HEK293 (cell line): ENCODE measurements around the gene TCF7.

Source experiments
- BCL11B ChIP-seq: fragments of 450-650 bp; formaldehyde crosslinking; IDR thresholded peaks from 2 replicates; pipeline ENCODE4 v1.5.1; 2016; ENCODE audit warnings: low read depth, missing biosample characterization, missing genetic modification characterization
- GLIS1 ChIP-seq: fragments of 450-650 bp; formaldehyde crosslinking; IDR thresholded peaks from 2 replicates; pipeline ENCODE4 v1.5.1; 2016; ENCODE audit warnings: missing biosample characterization, missing genetic modification characterization
- PRDM1 ChIP-seq: fragments of 450-650 bp; formaldehyde crosslinking; IDR thresholded peaks from 2 replicates; pipeline ENCODE4; 2016; ENCODE audit warnings: missing biosample characterization, missing genetic modification characterization
- YY1 ChIP-seq: fragments of 450-650 bp; formaldehyde crosslinking; IDR thresholded peaks from 2 replicates; pipeline ENCODE4 v1.5.1; 2018; ENCODE audit warnings: missing biosample characterization, missing genetic modification characterization
- ZBTB17 ChIP-seq: fragments of 450-650 bp; formaldehyde crosslinking; IDR thresholded peaks from 2 replicates; pipeline ENCODE4 v1.5.1; 2016; ENCODE audit warnings: missing biosample characterization, missing genetic modification characterization
- ZBTB21 ChIP-seq: fragments of 450-650 bp; formaldehyde crosslinking; IDR thresholded peaks from 2 replicates; pipeline ENCODE4 v1.5.1; 2017; ENCODE audit warnings: missing biosample characterization, missing genetic modification characterization
- ZBTB48 ChIP-seq: fragments of 450-650 bp; formaldehyde crosslinking; IDR thresholded peaks from 2 replicates; pipeline ENCODE4 v1.5.1; 2016; ENCODE audit warnings: missing biosample characterization, missing genetic modification characterization
- ZBTB7A ChIP-seq: fragments of 450-650 bp; formaldehyde crosslinking; IDR thresholded peaks from 2 replicates; pipeline ENCODE4 v1.5.1; 2016; ENCODE audit warnings: low read depth, missing biosample characterization, missing genetic modification characterization
- ZNF10 ChIP-seq: fragments of 450-650 bp; formaldehyde crosslinking; IDR thresholded peaks from 2 replicates; pipeline ENCODE4 v1.5.1; 2017; ENCODE audit warnings: missing biosample characterization, missing genetic modification characterization
- ZNF174 ChIP-seq: fragments of 450-650 bp; formaldehyde crosslinking; IDR thresholded peaks from 2 replicates; pipeline ENCODE4 v1.5.0; 2017; ENCODE audit warnings: missing biosample characterization, mild to moderate bottlenecking, missing genetic modification characterization
- ZNF2 ChIP-seq: fragments of 450-650 bp; formaldehyde crosslinking; IDR thresholded peaks from 2 replicates; pipeline ENCODE4 v1.5.1; 2016; ENCODE audit warnings: missing biosample characterization, missing genetic modification characterization
- ZNF202 ChIP-seq: fragments of 450-650 bp; formaldehyde crosslinking; IDR thresholded peaks from 2 replicates; pipeline ENCODE4 v1.5.1; 2016; ENCODE audit warnings: missing biosample characterization, missing genetic modification characterization, borderline replicate concordance
- ZNF211 ChIP-seq: fragments of 450-650 bp; formaldehyde crosslinking; IDR thresholded peaks from 2 replicates; pipeline ENCODE4 v1.5.1; 2016; ENCODE audit warnings: low read depth, missing biosample characterization, missing genetic modification characterization
- ZNF248 ChIP-seq: fragments of 450-650 bp; formaldehyde crosslinking; IDR thresholded peaks from 2 replicates; pipeline ENCODE4 v1.5.1; 2017; ENCODE audit warnings: missing biosample characterization, missing genetic modification characterization
- ZNF366 ChIP-seq: fragments of 450-650 bp; formaldehyde crosslinking; conservative IDR thresholded peaks from 2 replicates; pipeline ENCODE4 v1.5.1; 2016; ENCODE audit warnings: missing biosample characterization, missing genetic modification characterization
- ZNF473 ChIP-seq: fragments of 450-650 bp; formaldehyde crosslinking; IDR thresholded peaks from 2 replicates; pipeline ENCODE4 v1.5.1; 2017; ENCODE audit warnings: missing biosample characterization, missing genetic modification characterization
- ZNF510 ChIP-seq: fragments of 450-650 bp; formaldehyde crosslinking; IDR thresholded peaks from 2 replicates; pipeline ENCODE4 v1.5.1; 2018; ENCODE audit warnings: mild to moderate bottlenecking, missing genetic modification characterization, missing biosample characterization; ENCODE audit not compliant: insufficient replicate concordance
- ZNF548 ChIP-seq: fragments of 450-650 bp; formaldehyde crosslinking; IDR thresholded peaks from 2 replicates; pipeline ENCODE4 v1.5.1; 2016; ENCODE audit warnings: missing biosample characterization, missing genetic modification characterization
- ZNF549 ChIP-seq: fragments of 450-650 bp; IDR thresholded peaks from 2 replicates; pipeline ENCODE4 v1.5.1; 2018; ENCODE audit warnings: missing biosample characterization, missing genetic modification characterization, mild to moderate bottlenecking, inconsistent platforms, moderate library complexity
- ZNF555 ChIP-seq: fragments of 450-650 bp; formaldehyde crosslinking; conservative IDR thresholded peaks from 2 replicates; pipeline ENCODE4 v1.5.1; 2017; ENCODE audit warnings: missing biosample characterization, mild to moderate bottlenecking, missing genetic modification characterization, inconsistent platforms
- ZNF558 ChIP-seq: fragments of 450-650 bp; formaldehyde crosslinking; IDR thresholded peaks from 2 replicates; pipeline ENCODE4 v1.5.1; 2016; ENCODE audit warnings: missing biosample characterization, missing genetic modification characterization
- ZNF571 ChIP-seq: fragments of 450-650 bp; formaldehyde crosslinking; IDR thresholded peaks from 2 replicates; pipeline ENCODE4 v1.5.0; 2017; ENCODE audit warnings: missing biosample characterization, missing genetic modification characterization
- ZNF621 ChIP-seq: fragments of 450-650 bp; formaldehyde crosslinking; IDR thresholded peaks from 2 replicates; pipeline ENCODE4 v1.5.1; 2017; ENCODE audit warnings: missing biosample characterization, missing genetic modification characterization
- ZNF624 ChIP-seq: fragments of 450-650 bp; formaldehyde crosslinking; IDR thresholded peaks from 2 replicates; pipeline ENCODE4 v1.5.1; 2017; ENCODE audit warnings: missing biosample characterization, missing genetic modification characterization
- ZNF626 ChIP-seq: fragments of 450-650 bp; sonication (Bioruptor Pico); formaldehyde crosslinking; IDR thresholded peaks from 2 replicates; pipeline ENCODE4 v1.5.1; 2018; ENCODE audit warnings: missing biosample characterization, missing genetic modification characterization, inconsistent platforms
- ZNF629 ChIP-seq: fragments of 450-650 bp; formaldehyde crosslinking; IDR thresholded peaks from 2 replicates; pipeline ENCODE4 v1.5.1; 2017; ENCODE audit warnings: missing biosample characterization, missing genetic modification characterization
- ZNF701 ChIP-seq: fragments of 450-650 bp; formaldehyde crosslinking; IDR thresholded peaks from 2 replicates; pipeline ENCODE4 v1.5.1; 2016; ENCODE audit warnings: missing biosample characterization, missing genetic modification characterization
- ZNF747 ChIP-seq: fragments of 450-650 bp; formaldehyde crosslinking; IDR thresholded peaks from 2 replicates; pipeline ENCODE4 v1.5.1; 2016; ENCODE audit warnings: missing biosample characterization, missing genetic modification characterization
- ZNF768 ChIP-seq: fragments of 450-650 bp; formaldehyde crosslinking; IDR thresholded peaks from 2 replicates; pipeline ENCODE4 v1.5.1; 2018; ENCODE audit warnings: missing biosample characterization, mild to moderate bottlenecking, missing genetic modification characterization
- ZNF837 ChIP-seq: fragments of 450-650 bp; formaldehyde crosslinking; IDR thresholded peaks from 2 replicates; pipeline ENCODE4 v1.5.1; 2016; ENCODE audit warnings: missing biosample characterization, missing genetic modification characterization
- ZNF843 ChIP-seq: fragments of 450-650 bp; formaldehyde crosslinking; IDR thresholded peaks from 2 replicates; pipeline ENCODE4 v1.5.1; 2016; ENCODE audit warnings: missing biosample characterization, missing genetic modification characterization
- TF ChIP-seq, protein P1 (sequence below): fragments of 450-650 bp; formaldehyde crosslinking; IDR thresholded peaks from 2 replicates; pipeline ENCODE4 v1.5.1; 2016; ENCODE audit warnings: missing biosample characterization, missing genetic modification characterization
- TF ChIP-seq, protein P2 (sequence below): fragments of 450-650 bp; formaldehyde crosslinking; IDR thresholded peaks from 2 replicates; pipeline ENCODE4 v1.5.1; 2016; ENCODE audit warnings: missing biosample characterization, missing genetic modification characterization
- TF ChIP-seq, protein P3 (sequence below): fragments of 450-650 bp; formaldehyde crosslinking; IDR thresholded peaks from 2 replicates; pipeline ENCODE4 v1.5.1; 2016; ENCODE audit warnings: missing biosample characterization, missing genetic modification characterization
- TF ChIP-seq, protein P4 (sequence below): fragments of 450-650 bp; IDR thresholded peaks from 2 replicates; pipeline ENCODE4 v1.5.1; 2018; ENCODE audit warnings: missing biosample characterization, missing genetic modification characterization

Gene TCF7

DNA sequence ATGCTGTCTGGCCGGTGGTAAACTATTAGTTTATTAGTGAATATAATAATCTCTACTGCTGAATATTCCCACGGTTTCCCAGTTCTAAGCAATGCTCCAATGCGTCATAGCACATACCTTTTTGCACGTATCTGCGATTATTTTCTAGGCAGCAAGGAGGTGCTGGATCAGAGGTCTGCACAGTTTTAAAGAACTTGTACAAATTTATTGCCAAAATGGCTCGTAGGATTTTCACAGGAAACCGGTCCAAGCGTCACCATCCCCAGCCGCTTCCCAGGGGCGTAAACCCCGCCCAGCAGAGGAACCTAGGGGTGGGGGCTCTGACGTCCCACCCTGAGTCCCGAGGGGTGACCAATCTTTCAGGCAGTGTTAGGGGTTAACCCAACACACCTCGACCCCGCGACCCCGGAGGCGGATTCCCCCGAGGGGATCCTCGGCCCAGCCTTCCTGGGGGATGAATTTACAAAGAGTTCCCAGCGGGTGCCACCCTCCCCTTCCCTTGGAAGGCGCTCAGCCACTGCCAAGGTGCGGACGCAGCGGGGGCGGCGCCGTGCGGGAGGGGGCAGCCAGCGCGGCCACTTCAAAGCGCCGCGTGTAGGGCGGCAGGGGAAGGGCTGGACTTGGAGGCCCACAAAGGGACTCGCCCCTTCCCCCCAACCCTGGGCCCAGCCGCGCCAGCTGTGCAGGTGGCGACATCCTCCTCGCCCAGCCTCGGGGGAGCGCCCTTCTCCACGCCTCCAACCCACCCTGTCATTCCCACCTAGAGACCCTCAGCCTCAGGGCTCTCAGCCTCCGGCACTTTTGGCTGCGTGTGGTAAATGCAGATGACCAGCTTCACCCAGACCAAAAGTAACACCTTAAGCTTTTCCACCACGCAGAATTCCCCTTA is 43.5 kb upstream of the TCF7 start (continued):
- TF ChIP-seq, protein P1, sequence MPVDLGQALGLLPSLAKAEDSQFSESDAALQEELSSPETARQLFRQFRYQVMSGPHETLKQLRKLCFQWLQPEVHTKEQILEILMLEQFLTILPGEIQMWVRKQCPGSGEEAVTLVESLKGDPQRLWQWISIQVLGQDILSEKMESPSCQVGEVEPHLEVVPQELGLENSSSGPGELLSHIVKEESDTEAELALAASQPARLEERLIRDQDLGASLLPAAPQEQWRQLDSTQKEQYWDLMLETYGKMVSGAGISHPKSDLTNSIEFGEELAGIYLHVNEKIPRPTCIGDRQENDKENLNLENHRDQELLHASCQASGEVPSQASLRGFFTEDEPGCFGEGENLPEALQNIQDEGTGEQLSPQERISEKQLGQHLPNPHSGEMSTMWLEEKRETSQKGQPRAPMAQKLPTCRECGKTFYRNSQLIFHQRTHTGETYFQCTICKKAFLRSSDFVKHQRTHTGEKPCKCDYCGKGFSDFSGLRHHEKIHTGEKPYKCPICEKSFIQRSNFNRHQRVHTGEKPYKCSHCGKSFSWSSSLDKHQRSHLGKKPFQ (tag by site-specific recombination): no peak
- no peak for TF ChIP-seq ZNF837 (tag by site-specific recombination)
- TF ChIP-seq, protein P2, sequence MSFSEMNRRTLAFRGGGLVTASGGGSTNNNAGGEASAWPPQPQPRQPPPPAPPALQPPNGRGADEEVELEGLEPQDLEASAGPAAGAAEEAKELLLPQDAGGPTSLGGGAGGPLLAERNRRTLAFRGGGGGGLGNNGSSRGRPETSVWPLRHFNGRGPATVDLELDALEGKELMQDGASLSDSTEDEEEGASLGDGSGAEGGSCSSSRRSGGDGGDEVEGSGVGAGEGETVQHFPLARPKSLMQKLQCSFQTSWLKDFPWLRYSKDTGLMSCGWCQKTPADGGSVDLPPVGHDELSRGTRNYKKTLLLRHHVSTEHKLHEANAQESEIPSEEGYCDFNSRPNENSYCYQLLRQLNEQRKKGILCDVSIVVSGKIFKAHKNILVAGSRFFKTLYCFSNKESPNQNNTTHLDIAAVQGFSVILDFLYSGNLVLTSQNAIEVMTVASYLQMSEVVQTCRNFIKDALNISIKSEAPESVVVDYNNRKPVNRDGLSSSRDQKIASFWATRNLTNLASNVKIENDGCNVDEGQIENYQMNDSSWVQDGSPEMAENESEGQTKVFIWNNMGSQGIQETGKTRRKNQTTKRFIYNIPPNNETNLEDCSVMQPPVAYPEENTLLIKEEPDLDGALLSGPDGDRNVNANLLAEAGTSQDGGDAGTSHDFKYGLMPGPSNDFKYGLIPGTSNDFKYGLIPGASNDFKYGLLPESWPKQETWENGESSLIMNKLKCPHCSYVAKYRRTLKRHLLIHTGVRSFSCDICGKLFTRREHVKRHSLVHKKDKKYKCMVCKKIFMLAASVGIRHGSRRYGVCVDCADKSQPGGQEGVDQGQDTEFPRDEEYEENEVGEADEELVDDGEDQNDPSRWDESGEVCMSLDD (tag by site-specific recombination): peak; percentile 65
- TF ChIP-seq ZNF555 (tag by site-specific recombination): no peak
- TF ChIP-seq YY1 (tag by site-specific recombination): no peak
- no peak for TF ChIP-seq ZNF843 (tag by site-specific recombination)
- no peak for TF ChIP-seq ZNF366 (tag by site-specific recombination)
- no peak for TF ChIP-seq ZBTB21 (tag by site-specific recombination)
- no peak for TF ChIP-seq ZNF10 (tag by site-specific recombination)
- TF ChIP-seq ZNF174 (tag by site-specific recombination): no peak
- TF ChIP-seq, protein P3, sequence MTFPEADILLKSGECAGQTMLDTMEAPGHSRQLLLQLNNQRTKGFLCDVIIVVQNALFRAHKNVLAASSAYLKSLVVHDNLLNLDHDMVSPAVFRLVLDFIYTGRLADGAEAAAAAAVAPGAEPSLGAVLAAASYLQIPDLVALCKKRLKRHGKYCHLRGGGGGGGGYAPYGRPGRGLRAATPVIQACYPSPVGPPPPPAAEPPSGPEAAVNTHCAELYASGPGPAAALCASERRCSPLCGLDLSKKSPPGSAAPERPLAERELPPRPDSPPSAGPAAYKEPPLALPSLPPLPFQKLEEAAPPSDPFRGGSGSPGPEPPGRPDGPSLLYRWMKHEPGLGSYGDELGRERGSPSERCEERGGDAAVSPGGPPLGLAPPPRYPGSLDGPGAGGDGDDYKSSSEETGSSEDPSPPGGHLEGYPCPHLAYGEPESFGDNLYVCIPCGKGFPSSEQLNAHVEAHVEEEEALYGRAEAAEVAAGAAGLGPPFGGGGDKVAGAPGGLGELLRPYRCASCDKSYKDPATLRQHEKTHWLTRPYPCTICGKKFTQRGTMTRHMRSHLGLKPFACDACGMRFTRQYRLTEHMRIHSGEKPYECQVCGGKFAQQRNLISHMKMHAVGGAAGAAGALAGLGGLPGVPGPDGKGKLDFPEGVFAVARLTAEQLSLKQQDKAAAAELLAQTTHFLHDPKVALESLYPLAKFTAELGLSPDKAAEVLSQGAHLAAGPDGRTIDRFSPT: peak; percentile 85
- TF ChIP-seq ZBTB17: 0 out of 2 replicates have a peak, but pooled peaks have one; percentile 21
- no peak for TF ChIP-seq ZNF548
- no peak for TF ChIP-seq ZNF473
- no peak for TF ChIP-seq ZNF202 (tag by site-specific recombination)
- TF ChIP-seq PRDM1: no peak
- TF ChIP-seq ZNF558 (tag by site-specific recombination): no peak
- no peak for TF ChIP-seq ZNF549
- TF ChIP-seq ZNF248 (tag by site-specific recombination): no peak
- no peak for TF ChIP-seq ZNF510 (tag by site-specific recombination)
- no peak for TF ChIP-seq ZNF626 (tag by site-specific recombination)
- TF ChIP-seq ZNF571 (tag by site-specific recombination): no peak
- peak; percentile 77 for TF ChIP-seq ZNF629 (tag by site-specific recombination)
- TF ChIP-seq ZNF701 (tag by site-specific recombination): 0 out of 2 replicates have a peak, but pooled peaks have one; percentile 26
- TF ChIP-seq ZNF624 (tag by site-specific recombination): no peak
- TF ChIP-seq GLIS1: peak; percentile 96
- no peak for TF ChIP-seq ZNF211 (tag by site-specific recombination)
- TF ChIP-seq ZNF768: no peak
- TF ChIP-seq, protein P4, sequence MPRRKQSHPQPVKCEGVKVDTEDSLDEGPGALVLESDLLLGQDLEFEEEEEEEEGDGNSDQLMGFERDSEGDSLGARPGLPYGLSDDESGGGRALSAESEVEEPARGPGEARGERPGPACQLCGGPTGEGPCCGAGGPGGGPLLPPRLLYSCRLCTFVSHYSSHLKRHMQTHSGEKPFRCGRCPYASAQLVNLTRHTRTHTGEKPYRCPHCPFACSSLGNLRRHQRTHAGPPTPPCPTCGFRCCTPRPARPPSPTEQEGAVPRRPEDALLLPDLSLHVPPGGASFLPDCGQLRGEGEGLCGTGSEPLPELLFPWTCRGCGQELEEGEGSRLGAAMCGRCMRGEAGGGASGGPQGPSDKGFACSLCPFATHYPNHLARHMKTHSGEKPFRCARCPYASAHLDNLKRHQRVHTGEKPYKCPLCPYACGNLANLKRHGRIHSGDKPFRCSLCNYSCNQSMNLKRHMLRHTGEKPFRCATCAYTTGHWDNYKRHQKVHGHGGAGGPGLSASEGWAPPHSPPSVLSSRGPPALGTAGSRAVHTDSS (tag by site-specific recombination): no peak
- TF ChIP-seq ZBTB48 (tag by site-specific recombination): no peak
- TF ChIP-seq ZNF747 (tag by site-specific recombination): no peak
- no peak for TF ChIP-seq ZNF2 (tag by site-specific recombination)
- TF ChIP-seq ZBTB7A (tag by site-specific recombination): no peak
- TF ChIP-seq ZNF621 (tag by site-specific recombination): no peak
- TF ChIP-seq BCL11B (tag by site-specific recombination): no peak
